Measurements from ENCODE around the gene GNAL.

DNA sequence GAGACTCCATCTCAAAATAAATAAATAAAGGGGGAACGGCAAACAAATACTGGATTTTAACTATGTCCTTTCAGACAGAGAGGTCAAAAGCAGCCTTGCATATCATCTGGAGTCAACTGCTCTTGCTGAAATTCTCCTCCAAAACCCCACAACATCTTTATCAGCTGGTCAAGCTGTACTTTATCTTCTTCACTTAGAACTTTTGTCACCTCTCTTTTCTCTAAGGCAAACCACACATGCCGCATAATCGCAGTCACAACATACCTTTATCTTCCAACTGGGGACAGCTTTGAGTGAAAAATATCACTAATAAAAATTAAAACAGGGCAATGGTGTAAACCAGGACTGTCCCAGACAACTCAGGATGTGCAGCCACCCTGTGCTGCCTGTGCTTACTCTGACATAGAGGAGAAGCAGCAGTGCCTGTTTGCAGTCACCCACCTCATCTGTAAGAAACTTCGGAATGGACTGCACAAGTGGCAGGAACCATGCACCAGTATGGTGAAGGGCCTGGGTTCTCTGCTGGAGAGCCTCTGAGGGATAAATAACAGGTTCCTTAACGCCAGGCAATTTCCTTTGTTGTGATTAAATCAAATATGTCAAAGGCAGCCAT is 212.9 kb downstream of the GNAL start:
- TF ChIP-seq, protein P1, sequence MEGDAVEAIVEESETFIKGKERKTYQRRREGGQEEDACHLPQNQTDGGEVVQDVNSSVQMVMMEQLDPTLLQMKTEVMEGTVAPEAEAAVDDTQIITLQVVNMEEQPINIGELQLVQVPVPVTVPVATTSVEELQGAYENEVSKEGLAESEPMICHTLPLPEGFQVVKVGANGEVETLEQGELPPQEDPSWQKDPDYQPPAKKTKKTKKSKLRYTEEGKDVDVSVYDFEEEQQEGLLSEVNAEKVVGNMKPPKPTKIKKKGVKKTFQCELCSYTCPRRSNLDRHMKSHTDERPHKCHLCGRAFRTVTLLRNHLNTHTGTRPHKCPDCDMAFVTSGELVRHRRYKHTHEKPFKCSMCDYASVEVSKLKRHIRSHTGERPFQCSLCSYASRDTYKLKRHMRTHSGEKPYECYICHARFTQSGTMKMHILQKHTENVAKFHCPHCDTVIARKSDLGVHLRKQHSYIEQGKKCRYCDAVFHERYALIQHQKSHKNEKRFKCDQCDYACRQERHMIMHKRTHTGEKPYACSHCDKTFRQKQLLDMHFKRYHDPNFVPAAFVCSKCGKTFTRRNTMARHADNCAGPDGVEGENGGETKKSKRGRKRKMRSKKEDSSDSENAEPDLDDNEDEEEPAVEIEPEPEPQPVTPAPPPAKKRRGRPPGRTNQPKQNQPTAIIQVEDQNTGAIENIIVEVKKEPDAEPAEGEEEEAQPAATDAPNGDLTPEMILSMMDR (IDR thresholded peaks at IDR 0.05; ENCODE audit: insufficient read depth, low read length, poor library complexity, severe bottlenecking): no peak
- no peak for TF ChIP-seq EZH2phosphoT487 (conservative IDR thresholded peaks at IDR 0.05; ENCODE audit: low read length)
